Caco-2 (cell line): ENCODE data around the gene SIAH2. TPM values are rescaled to one million over a fixed set of nuclear protein-coding genes. Genes with fewer than 3 reads are reported as not detected.

ENCODE experiments used
- BruUV-seq: library from RNA; stranded (reverse); fragments of 400-500 nt; replicated peaks from 2 replicates; lab custom pipeline; 2021; lab: Mats Ljungman, UMichigan
- CTCF ChIA-PET: fragments of 300-600 bp; sonication (Branson Sonifier 250); formaldehyde crosslinking; loops from one replicate; lab custom pipeline; 2022; ENCODE audit warnings: antibody characterized with exemption; lab: Charles Lee
- POLR2A ChIA-PET: fragments of 300-600 bp; sonication (Branson Sonifier 250); formaldehyde crosslinking; loops from one replicate; lab custom pipeline; 2022; ENCODE audit warnings: antibody characterized with exemption; lab: Charles Lee
- DNase-seq, 2 experiments: peaks; one replicate each; pipeline versions ENCODE4 v3.0.0 to v3.0.0-alpha.2; 2020 to 2022
- H3K27me3 ChIP-seq: replicated peaks from 2 replicates; pipeline ENCODE4 v1.6.0; 2011; ENCODE audit warnings: low read length; ENCODE audit not compliant: control insufficient read depth, insufficient read depth
- H3K36me3 ChIP-seq: 2 replicates; pipeline ENCODE4 v1.5.1; 2011; ENCODE audit warnings: low read length; ENCODE audit not compliant: control insufficient read depth, insufficient read depth
- H3K4me1 ChIP-seq: fragments of 250-450 bp; sonication (Bioruptor Pico); 2 replicates; pipeline ENCODE4 v1.5.1; 2020; ENCODE audit warnings: mild to moderate bottlenecking
- H3K4me3 ChIP-seq: 2 replicates; pipeline ENCODE4 v1.5.1; 2011; ENCODE audit warnings: low read depth, mild to moderate bottlenecking, control low read depth, low read length
- H3K9me3 ChIP-seq: fragments of 250-450 bp; sonication (Bioruptor Pico); 2 replicates; pipeline ENCODE4 v1.5.1; 2020; ENCODE audit warnings: mild to moderate bottlenecking, moderate library complexity
- H3K27ac Mint-ChIP-seq: one replicate; pipeline ENCODE4 v1.8.0; 2022; ENCODE audit warnings: mixed read lengths; ENCODE audit not compliant: unreplicated experiment
- H3K27me3 Mint-ChIP-seq: one replicate; pipeline ENCODE4 v1.8.0; 2022; ENCODE audit warnings: mixed read lengths; ENCODE audit not compliant: insufficient read depth, unreplicated experiment
- H3K36me3 Mint-ChIP-seq: one replicate; pipeline ENCODE4 v1.8.0; 2022; ENCODE audit warnings: mild to moderate bottlenecking, mixed read lengths; ENCODE audit not compliant: insufficient read depth, unreplicated experiment
- H3K4me1 Mint-ChIP-seq: one replicate; pipeline ENCODE4 v1.8.0; 2022; ENCODE audit warnings: low read depth, mixed read lengths; ENCODE audit not compliant: unreplicated experiment
- H3K4me3 Mint-ChIP-seq: one replicate; pipeline ENCODE4 v1.8.0; 2022; ENCODE audit warnings: mild to moderate bottlenecking, moderate library complexity, mixed read lengths; ENCODE audit not compliant: unreplicated experiment
- H3K9me3 Mint-ChIP-seq: one replicate; pipeline ENCODE4 v1.8.0; 2022; ENCODE audit warnings: mixed read lengths; ENCODE audit not compliant: unreplicated experiment
- CTCF ChIP-seq, 2 experiments: fragments of 200-600 bp in 1 of 2; IDR thresholded peaks; 1 replicate in 1 of 2; 2 replicates in 1 of 2; pipeline versions ENCODE4 v1.5.1 to v1.8.0; 2011 to 2022; ENCODE audit warnings: antibody characterized with exemption in 1 of 2, control low read depth in 1 of 2, inconsistent platforms in 1 of 2, low read depth in 1 of 2, low read length in 1 of 2, mild to moderate bottlenecking in 1 of 2, moderate library complexity in 1 of 2; ENCODE audit not compliant: insufficient read depth in 1 of 2, severe bottlenecking in 1 of 2, unreplicated experiment in 1 of 2
- intact Hi-C: fragments of 100-400 bp; cut with micrococcal nuclease; formaldehyde crosslinking; loops from one replicate; pipeline ENCODE4 v1.10.0; 2022; ENCODE audit not compliant: unreplicated experiment
- total RNA-seq: library from RNA; stranded (reverse); gene quantifications from 2 replicates; pipeline ENCODE4 v1.2.3, GENCODE V29; 2022

The SIAH2 gene
- total RNA-seq, 1 experiment from 2014 or later: 25.6 TPM

GRCh38 chr3:150763841-150764483 is 993 bp upstream of the SIAH2 start:
- peak overlapping the region; percentile 95 for H3K4me3 ChIP-seq
- peaks cover 7% of the 10 kb centered on the region for H3K4me1 Mint-ChIP-seq
- H3K9me3 Mint-ChIP-seq: no peaks in the 10 kb centered on the region
- no peaks in the 10 kb centered on the region for H3K27me3 Mint-ChIP-seq
- peaks cover 22% of the 10 kb centered on the region for H3K36me3 Mint-ChIP-seq
- TSS peak; percentile 87 for BruUV-seq
- peak; percentile 40 to 65 for TF ChIP-seq CTCF (IDR thresholded peaks at IDR 0.05; ENCODE audit: insufficient read depth in 1 of 2, low read depth in 1 of 2, low read length in 1 of 2, severe bottlenecking in 1 of 2, unreplicated experiment in 1 of 2)
- peak overlapping the region; percentile 89 for H3K4me3 Mint-ChIP-seq
- no peaks in the 10 kb centered on the region for H3K9me3 ChIP-seq
- intact Hi-C loops: loop anchor here (1.0 to 5.0 kb wide), 3 partner anchors 27 to 162 kb away; partner anchors contain the start of gene SELENOT
- POLR2A ChIA-PET: interaction anchor here (0.6 to 3.3 kb wide), 4 partner anchors 7 to 60 kb away, joined by 3 to 18 read pairs (median 4); partner anchors contain the start of gene ERICH6
- H3K36me3 ChIP-seq: no peaks in the 10 kb centered on the region
- H3K27me3 ChIP-seq: no peaks in the 10 kb centered on the region
- H3K27ac Mint-ChIP-seq: peak overlapping the region; percentile 96
- H3K4me1 ChIP-seq: peaks cover 35% of the 10 kb centered on the region
- peak; percentile 61 to 73 for DNase-seq
- CTCF ChIA-PET: interaction anchor here (0.7 to 1.2 kb wide), 5 partner anchors 14 to 39 kb away, joined by 3 to 7 read pairs (median 4); no protein-coding TSS in a partner anchor

GRCh38 chr3:150762662-150763121 is 277 bp downstream of the SIAH2 start:
- no peak for DNase-seq
- H3K36me3 Mint-ChIP-seq: peaks cover 22% of the 10 kb centered on the region
- peaks cover 35% of the 10 kb centered on the region for H3K4me1 ChIP-seq
- TF ChIP-seq CTCF (IDR thresholded peaks at IDR 0.05; ENCODE audit: insufficient read depth in 1 of 2, low read depth in 1 of 2, low read length in 1 of 2, severe bottlenecking in 1 of 2, unreplicated experiment in 1 of 2): no peak
- H3K36me3 ChIP-seq: no peaks in the 10 kb centered on the region
- H3K4me1 Mint-ChIP-seq: peaks cover 12% of the 10 kb centered on the region
- no peaks in the 10 kb centered on the region for H3K9me3 Mint-ChIP-seq
- no peaks in the 10 kb centered on the region for H3K27me3 ChIP-seq
- BruUV-seq: no TSS peak
- POLR2A ChIA-PET: interaction anchor here (0.6 to 3.3 kb wide), 9 partner anchors 9 to 1452 kb away, joined by 3 to 18 read pairs (median 4); partner anchors contain the start of genes ERICH6 and SELENOT
- CTCF ChIA-PET: interaction anchor here (0.8 to 1.2 kb wide), 3 partner anchors 25 to 542 kb away, joined by 3 to 4 read pairs (median 3); partner anchors contain the start of gene ERICH6
- intact Hi-C loops: loop anchor here (1.0 to 5.0 kb wide), 2 partner anchors 25 to 160 kb away; partner anchors contain the start of gene SELENOT
- no peaks in the 10 kb centered on the region for H3K27me3 Mint-ChIP-seq
- H3K4me3 Mint-ChIP-seq: peak overlapping the region; percentile 89
- H3K4me3 ChIP-seq: peak overlapping the region; percentile 95
- H3K9me3 ChIP-seq: no peaks in the 10 kb centered on the region
- peak overlapping the region; percentile 96 for H3K27ac Mint-ChIP-seq
